Measurements from ENCODE around the gene CRY2. TPM values are rescaled to one million over a fixed set of nuclear protein-coding genes. Genes with fewer than 3 reads are reported as not detected.

The CRY2 gene
- polyA plus RNA-seq, 1 donor (not counting 4 experiments of a cell fraction or from before 2014, with no cell fraction given): 7.9 TPM

DNA sequence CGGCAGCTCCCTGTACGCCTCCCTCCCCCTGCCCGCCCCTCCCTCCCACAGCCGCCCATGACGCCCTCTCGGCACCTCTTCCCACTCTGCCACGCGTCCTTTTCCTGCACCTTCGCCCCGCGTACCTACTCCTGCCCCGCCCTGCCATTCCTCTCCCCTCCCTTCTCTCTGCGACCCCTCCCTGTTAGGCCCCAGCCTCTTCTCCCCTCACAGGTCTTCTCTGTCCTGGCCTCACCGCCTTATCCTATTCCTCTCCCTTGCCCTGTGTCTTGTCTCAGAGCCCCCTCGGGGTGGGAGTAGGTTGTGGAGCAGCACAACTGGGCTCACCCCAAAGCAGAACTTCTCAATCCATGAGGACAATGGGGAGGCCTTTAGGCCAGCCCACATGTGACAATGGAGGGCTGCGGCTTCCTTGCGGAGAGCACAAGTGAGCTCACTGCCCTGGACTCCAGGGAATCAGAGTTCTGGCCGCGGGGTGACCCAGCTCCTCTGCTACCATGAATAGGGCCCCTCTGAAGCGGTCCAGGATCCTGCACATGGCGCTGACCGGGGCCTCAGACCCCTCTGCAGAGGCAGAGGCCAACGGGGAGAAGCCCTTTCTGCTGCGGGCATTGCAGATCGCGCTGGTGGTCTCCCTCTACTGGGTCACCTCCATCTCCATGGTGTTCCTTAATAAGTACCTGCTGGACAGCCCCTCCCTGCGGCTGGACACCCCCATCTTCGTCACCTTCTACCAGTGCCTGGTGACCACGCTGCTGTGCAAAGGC is 41.8 kb upstream of the CRY2 start:
- DNase-seq (ENCODE audit: low read depth, low spot score) (peak; percentile 9), FAIRE-seq (no peak)
- Histone ChIP-seq H3K79me2 (ENCODE audit: control insufficient read depth, insufficient read depth, low read length) (peaks cover 27% of the 10 kb centered on the region), H3K36me3 (ENCODE audit: control insufficient read depth in 2 of 2, extremely low read depth in 1 of 2, insufficient read depth in 2 of 2, low read length in 2 of 2) (peaks cover 8 to 13% of the 10 kb centered on the region in 2 experiments), H3K27me3 (ENCODE audit: control insufficient read depth, extremely low read depth, insufficient read depth, low read length) (no peaks in the 10 kb centered on the region), H4K20me1 (ENCODE audit: control insufficient read depth, extremely low read depth, insufficient read depth, low read length) (peaks cover 4% of the 10 kb centered on the region), H3K4me3 (ENCODE audit: control insufficient read depth in 2 of 3, extremely low read depth in 1 of 3, insufficient read depth in 2 of 3, low read depth in 1 of 3, low read length in 3 of 3) (peak overlapping the region; percentile 54 to 95 (median 91)), H3K4me2 (ENCODE audit: control insufficient read depth, extremely low read depth, insufficient read depth, low read depth, low read length) (peak overlapping the region; percentile 98), H3K27ac (ENCODE audit: control insufficient read depth, insufficient read depth, low read length) (peak overlapping the region; percentile 77), H3K4me1 (ENCODE audit: control insufficient read depth, extremely low read depth, insufficient read depth, low read length) (peaks cover 24% of the 10 kb centered on the region), H3K9me1 (ENCODE audit: control insufficient read depth, extremely low read depth, insufficient read depth, low read length) (peaks cover 2% of the 10 kb centered on the region), H3K9ac (ENCODE audit: control insufficient read depth, extremely low read depth, insufficient read depth, low read length) (peak overlapping the region; percentile 89), H3K9me3 (ENCODE audit: control insufficient read depth, low read depth, low read length) (no peaks in the 10 kb centered on the region), H2AFZ (ENCODE audit: control insufficient read depth, low read length) (peak overlapping the region; percentile 82)
- TF ChIP-seq EZH2 (IDR thresholded peaks at IDR 0.05; ENCODE audit: low read length) (no peak), CTCF (optimal IDR thresholded peaks at IDR 0.05 in 1 of 3, IDR thresholded peaks at IDR 0.05 in 1 of 3, conservative IDR thresholded peaks at IDR 0.05 in 1 of 3; ENCODE audit: extremely low read depth in 1 of 3, insufficient read depth in 2 of 3, low read length in 3 of 3) (no peak)
- dilution Hi-C loops (cut with MboI; ENCODE audit: extremely low pct_ligation_motif_present, low sequenced_read_pairs): no loop called here

GRCh38 chr11:45806072-45806933 is 41.0 kb upstream of the CRY2 start:
- Histone ChIP-seq H3K4me3 (ENCODE audit: control insufficient read depth in 2 of 3, extremely low read depth in 1 of 3, insufficient read depth in 2 of 3, low read depth in 1 of 3, low read length in 3 of 3) (peak overlapping the region; percentile 54 to 95 (median 91)), H3K9ac (ENCODE audit: control insufficient read depth, extremely low read depth, insufficient read depth, low read length) (peak overlapping the region; percentile 89)

More at GRCh38 chr11:45806072-45806933, 41.0 kb upstream of the CRY2 start:
- peaks cover 13% of the 10 kb centered on the region in 2 experiments for H3K36me3 ChIP-seq (ENCODE audit: control insufficient read depth in 2 of 2, extremely low read depth in 1 of 2, insufficient read depth in 2 of 2, low read length in 2 of 2)
- H3K9me3 ChIP-seq (ENCODE audit: control insufficient read depth, low read depth, low read length): no peaks in the 10 kb centered on the region
- peak overlapping the region; percentile 98 for H3K4me2 ChIP-seq (ENCODE audit: control insufficient read depth, extremely low read depth, insufficient read depth, low read depth, low read length)
- H3K27me3 ChIP-seq (ENCODE audit: control insufficient read depth, extremely low read depth, insufficient read depth, low read length): no peaks in the 10 kb centered on the region
- peaks cover 4% of the 10 kb centered on the region for H4K20me1 ChIP-seq (ENCODE audit: control insufficient read depth, extremely low read depth, insufficient read depth, low read length)
- dilution Hi-C loops (cut with MboI; ENCODE audit: extremely low pct_ligation_motif_present, low sequenced_read_pairs): no loop called here
- TF ChIP-seq CTCF (optimal IDR thresholded peaks at IDR 0.05 in 1 of 3, IDR thresholded peaks at IDR 0.05 in 1 of 3, conservative IDR thresholded peaks at IDR 0.05 in 1 of 3; ENCODE audit: extremely low read depth in 1 of 3, insufficient read depth in 2 of 3, low read length in 3 of 3) (no peak), EZH2 (IDR thresholded peaks at IDR 0.05; ENCODE audit: low read length) (no peak)
- DNase-seq (ENCODE audit: low read depth, low spot score) (no peak), FAIRE-seq (no peak)
- H3K4me1 ChIP-seq (ENCODE audit: control insufficient read depth, extremely low read depth, insufficient read depth, low read length): peaks cover 24% of the 10 kb centered on the region
- H3K27ac ChIP-seq (ENCODE audit: control insufficient read depth, insufficient read depth, low read length): no peak overlapping the region
- peaks cover 2% of the 10 kb centered on the region for H3K9me1 ChIP-seq (ENCODE audit: control insufficient read depth, extremely low read depth, insufficient read depth, low read length)
- H2AFZ ChIP-seq (ENCODE audit: control insufficient read depth, low read length): no peak overlapping the region
- peaks cover 27% of the 10 kb centered on the region for H3K79me2 ChIP-seq (ENCODE audit: control insufficient read depth, insufficient read depth, low read length)
